Measurements from ENCODE around the gene TTLL9.

DNA sequence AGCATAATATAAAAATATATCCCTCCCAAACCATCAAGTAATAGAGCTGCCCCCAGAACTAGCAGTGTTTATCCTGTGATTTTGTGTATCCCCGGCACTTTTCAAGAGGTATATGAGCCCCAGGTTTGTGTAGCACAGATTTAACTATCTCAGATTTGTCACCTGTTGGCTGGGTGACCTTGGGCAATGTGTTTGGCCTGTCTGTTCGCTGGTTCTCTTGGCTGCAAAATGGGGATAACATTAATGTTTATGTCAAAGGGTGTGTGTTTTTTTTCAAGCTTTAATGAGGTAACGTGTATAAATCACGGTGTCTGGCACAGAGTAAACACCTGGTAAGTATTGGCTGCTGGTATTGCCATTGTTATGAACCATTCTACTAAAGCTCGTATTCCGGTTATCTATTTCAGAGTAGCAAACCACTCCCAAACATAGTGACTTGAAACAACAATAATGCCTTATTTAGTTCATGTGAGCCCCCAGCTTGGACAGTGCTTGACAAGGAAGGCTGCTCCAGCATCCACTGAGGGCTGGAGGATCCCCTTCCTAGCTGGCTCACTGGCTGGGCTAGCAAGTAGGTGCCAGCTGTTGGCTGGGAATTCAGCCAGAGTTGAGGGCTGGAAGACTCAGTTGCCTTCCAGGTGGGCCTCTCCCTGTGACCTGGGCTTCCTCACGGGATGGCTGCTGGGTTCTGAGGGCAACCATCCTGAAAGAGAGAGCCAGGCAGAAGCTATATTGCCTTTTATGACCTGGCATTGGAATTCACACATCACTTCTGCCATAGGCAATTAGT lies 45.3 kb downstream of the TTLL9 start:
- no peak for TF ChIP-seq POLR2A (IDR thresholded peaks at IDR 0.05; ENCODE audit: low read depth, low read length)
- TF ChIP-seq TAF1 (IDR thresholded peaks at IDR 0.05; ENCODE audit: low read depth, low read length), result no peak
- no peak for TF ChIP-seq POLR2AphosphoS5 (IDR thresholded peaks at IDR 0.05; ENCODE audit: low read depth, low read length)
- no peak for TF ChIP-seq SPI1 (IDR thresholded peaks at IDR 0.05; ENCODE audit: low read depth, low read length)
- TF ChIP-seq POU2F2 (IDR thresholded peaks at IDR 0.05; ENCODE audit: low read depth, low read length), result no peak
